Neural cell (in vitro differentiated cells): ENCODE results near the gene SKIC8.

Source experiments
- EP300 ChIP-seq: fragments of 450-650 bp; conservative IDR thresholded peaks from 2 replicates; pipeline ENCODE4 v1.6.1; 2014; ENCODE audit warnings: antibody characterized with exemption, mild to moderate bottlenecking, moderate library complexity; ENCODE audit not compliant: poor library complexity, severe bottlenecking
- EZH2 ChIP-seq: fragments of 200-600, 300-800 bp; shearing (Covaris generic), sonication (generic); IDR thresholded peaks from 2 replicates; pipeline ENCODE4 v1.6.1; 2014; ENCODE audit warnings: antibody characterized with exemption, low read length, borderline replicate concordance, mild to moderate bottlenecking; ENCODE audit not compliant: insufficient read depth, poor library complexity, severe bottlenecking
- MXI1 ChIP-seq: fragments of 450-650 bp; conservative IDR thresholded peaks from 2 replicates; pipeline ENCODE4 v1.6.1; 2014; ENCODE audit warnings: antibody characterized with exemption, mild to moderate bottlenecking; ENCODE audit not compliant: poor library complexity, severe bottlenecking
- POLR2AphosphoS5 ChIP-seq: IDR thresholded peaks from 2 replicates; pipeline ENCODE4 v1.6.1; 2012
- RAD21 ChIP-seq: fragments of 450-650 bp; conservative IDR thresholded peaks from 2 replicates; pipeline ENCODE4 v1.6.1; 2014; ENCODE audit warnings: antibody characterized with exemption, mild to moderate bottlenecking, moderate library complexity
- SMC3 ChIP-seq: fragments of 450-650 bp; conservative IDR thresholded peaks from 2 replicates; pipeline ENCODE4 v1.6.1; 2014; ENCODE audit warnings: antibody characterized with exemption, mild to moderate bottlenecking, moderate library complexity; ENCODE audit not compliant: poor library complexity
- TF ChIP-seq, protein P1 (sequence below): fragments of 450-650 bp; IDR thresholded peaks from 2 replicates; pipeline ENCODE4 v1.5.1; 2014; ENCODE audit warnings: antibody characterized with exemption, mild to moderate bottlenecking, moderate library complexity; ENCODE audit not compliant: poor library complexity, severe bottlenecking
- TF ChIP-seq, protein P2 (sequence below): IDR thresholded peaks from 2 replicates; pipeline ENCODE4 v1.6.1; 2012; ENCODE audit warnings: borderline replicate concordance

DNA sequence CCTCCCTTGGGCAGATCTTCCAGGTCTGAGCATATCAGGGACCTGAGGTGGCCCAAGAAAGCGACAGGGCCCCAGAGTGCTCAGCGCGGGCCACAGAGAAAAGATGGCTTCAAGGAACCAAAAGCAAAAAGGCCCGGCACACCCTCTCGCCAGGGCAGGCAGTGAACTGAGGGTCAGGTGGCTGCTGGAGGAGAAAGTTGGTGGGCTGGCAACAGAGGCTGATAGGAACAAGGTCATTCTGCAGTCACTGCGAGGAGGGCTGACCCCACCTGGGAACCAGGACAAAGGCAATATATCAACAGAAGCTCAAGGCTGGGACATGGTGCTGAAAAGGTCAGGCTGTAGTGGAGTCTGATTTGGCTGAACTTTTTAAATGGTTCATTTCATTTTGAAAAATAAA lies 62.3 kb downstream of the SKIC8 start:
- no peak for TF ChIP-seq EZH2
- TF ChIP-seq, protein P1, sequence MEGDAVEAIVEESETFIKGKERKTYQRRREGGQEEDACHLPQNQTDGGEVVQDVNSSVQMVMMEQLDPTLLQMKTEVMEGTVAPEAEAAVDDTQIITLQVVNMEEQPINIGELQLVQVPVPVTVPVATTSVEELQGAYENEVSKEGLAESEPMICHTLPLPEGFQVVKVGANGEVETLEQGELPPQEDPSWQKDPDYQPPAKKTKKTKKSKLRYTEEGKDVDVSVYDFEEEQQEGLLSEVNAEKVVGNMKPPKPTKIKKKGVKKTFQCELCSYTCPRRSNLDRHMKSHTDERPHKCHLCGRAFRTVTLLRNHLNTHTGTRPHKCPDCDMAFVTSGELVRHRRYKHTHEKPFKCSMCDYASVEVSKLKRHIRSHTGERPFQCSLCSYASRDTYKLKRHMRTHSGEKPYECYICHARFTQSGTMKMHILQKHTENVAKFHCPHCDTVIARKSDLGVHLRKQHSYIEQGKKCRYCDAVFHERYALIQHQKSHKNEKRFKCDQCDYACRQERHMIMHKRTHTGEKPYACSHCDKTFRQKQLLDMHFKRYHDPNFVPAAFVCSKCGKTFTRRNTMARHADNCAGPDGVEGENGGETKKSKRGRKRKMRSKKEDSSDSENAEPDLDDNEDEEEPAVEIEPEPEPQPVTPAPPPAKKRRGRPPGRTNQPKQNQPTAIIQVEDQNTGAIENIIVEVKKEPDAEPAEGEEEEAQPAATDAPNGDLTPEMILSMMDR: no peak
- TF ChIP-seq, protein P2, sequence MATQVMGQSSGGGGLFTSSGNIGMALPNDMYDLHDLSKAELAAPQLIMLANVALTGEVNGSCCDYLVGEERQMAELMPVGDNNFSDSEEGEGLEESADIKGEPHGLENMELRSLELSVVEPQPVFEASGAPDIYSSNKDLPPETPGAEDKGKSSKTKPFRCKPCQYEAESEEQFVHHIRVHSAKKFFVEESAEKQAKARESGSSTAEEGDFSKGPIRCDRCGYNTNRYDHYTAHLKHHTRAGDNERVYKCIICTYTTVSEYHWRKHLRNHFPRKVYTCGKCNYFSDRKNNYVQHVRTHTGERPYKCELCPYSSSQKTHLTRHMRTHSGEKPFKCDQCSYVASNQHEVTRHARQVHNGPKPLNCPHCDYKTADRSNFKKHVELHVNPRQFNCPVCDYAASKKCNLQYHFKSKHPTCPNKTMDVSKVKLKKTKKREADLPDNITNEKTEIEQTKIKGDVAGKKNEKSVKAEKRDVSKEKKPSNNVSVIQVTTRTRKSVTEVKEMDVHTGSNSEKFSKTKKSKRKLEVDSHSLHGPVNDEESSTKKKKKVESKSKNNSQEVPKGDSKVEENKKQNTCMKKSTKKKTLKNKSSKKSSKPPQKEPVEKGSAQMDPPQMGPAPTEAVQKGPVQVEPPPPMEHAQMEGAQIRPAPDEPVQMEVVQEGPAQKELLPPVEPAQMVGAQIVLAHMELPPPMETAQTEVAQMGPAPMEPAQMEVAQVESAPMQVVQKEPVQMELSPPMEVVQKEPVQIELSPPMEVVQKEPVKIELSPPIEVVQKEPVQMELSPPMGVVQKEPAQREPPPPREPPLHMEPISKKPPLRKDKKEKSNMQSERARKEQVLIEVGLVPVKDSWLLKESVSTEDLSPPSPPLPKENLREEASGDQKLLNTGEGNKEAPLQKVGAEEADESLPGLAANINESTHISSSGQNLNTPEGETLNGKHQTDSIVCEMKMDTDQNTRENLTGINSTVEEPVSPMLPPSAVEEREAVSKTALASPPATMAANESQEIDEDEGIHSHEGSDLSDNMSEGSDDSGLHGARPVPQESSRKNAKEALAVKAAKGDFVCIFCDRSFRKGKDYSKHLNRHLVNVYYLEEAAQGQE: no peak
- TF ChIP-seq POLR2AphosphoS5: no peak
- no peak for TF ChIP-seq EP300
- no peak for TF ChIP-seq MXI1
- TF ChIP-seq RAD21: no peak
- no peak for TF ChIP-seq SMC3
